Keratinocyte (primary cell): ENCODE measurements around the gene ADAM19. TPM values are rescaled to one million over a fixed set of nuclear protein-coding genes. Genes with fewer than 3 reads are reported as not detected.

Experiments
- DNase-seq: peaks from one replicate; pipeline ENCODE4 v3.0.0-alpha.2; 2011; ENCODE audit warnings: low read depth, missing footprints, low spot score
- FAIRE-seq: peaks from 2 replicates; lab custom pipeline; 2011; peaks lifted over from hg19 to GRCh38; lab: Jason Lieb, UNC
- H2AFZ ChIP-seq: 2 replicates; pipeline ENCODE4 v1.6.0; 2012; ENCODE audit warnings: low read length, control low read depth, inconsistent platforms; ENCODE audit not compliant: control insufficient read depth
- H3K27ac ChIP-seq: 2 replicates; pipeline ENCODE4 v1.5.1; 2011; ENCODE audit warnings: low read length; ENCODE audit not compliant: control insufficient read depth, insufficient read depth
- H3K27me3 ChIP-seq: 3 replicates; pipeline ENCODE4 v1.6.0; 2011; ENCODE audit warnings: low read length; ENCODE audit not compliant: control insufficient read depth, insufficient read depth; ENCODE audit errors: extremely low read depth
- H3K36me3 ChIP-seq, 2 experiments: 2 replicates in 1 of 2; 3 replicates in 1 of 2; pipeline ENCODE4 v1.5.1; 2011; ENCODE audit warnings: low read length in 2 of 2, mild to moderate bottlenecking in 1 of 2; ENCODE audit not compliant: control insufficient read depth in 2 of 2, insufficient read depth in 2 of 2; ENCODE audit errors: extremely low read depth in 1 of 2
- H3K4me1 ChIP-seq: 3 replicates; pipeline ENCODE4 v1.5.1; 2011; ENCODE audit warnings: low read length; ENCODE audit not compliant: control insufficient read depth, insufficient read depth; ENCODE audit errors: extremely low read depth
- H3K4me2 ChIP-seq: 3 replicates; pipeline ENCODE4 v1.6.0; 2011; ENCODE audit warnings: low read depth, low read length; ENCODE audit not compliant: control insufficient read depth, insufficient read depth; ENCODE audit errors: extremely low read depth
- H3K4me3 ChIP-seq, 3 experiments: fragments of 200-600 bp in 1 of 3; sonication (generic) in 1 of 3; 2 replicates in 2 of 3; 3 replicates in 1 of 3; pipeline ENCODE4 v1.5.1; 2011 to 2016; ENCODE audit warnings: low read length in 3 of 3, mild to moderate bottlenecking in 3 of 3, control low read depth in 2 of 3, inconsistent platforms in 1 of 3, low read depth in 1 of 3, mixed read lengths in 1 of 3, mixed run types in 1 of 3, moderate library complexity in 1 of 3; ENCODE audit not compliant: control insufficient read depth in 2 of 3, insufficient read depth in 2 of 3; ENCODE audit errors: extremely low read depth in 1 of 3
- H3K79me2 ChIP-seq: 2 replicates; pipeline ENCODE4 v1.6.0; 2012; ENCODE audit warnings: low read length; ENCODE audit not compliant: control insufficient read depth, insufficient read depth
- H3K9ac ChIP-seq: 3 replicates; pipeline ENCODE4 v1.6.0; 2011; ENCODE audit warnings: low read length; ENCODE audit not compliant: control insufficient read depth, insufficient read depth; ENCODE audit errors: extremely low read depth
- H3K9me1 ChIP-seq: 3 replicates; pipeline ENCODE4 v1.6.0; 2011; ENCODE audit warnings: low read length; ENCODE audit not compliant: control insufficient read depth, insufficient read depth; ENCODE audit errors: extremely low read depth
- H3K9me3 ChIP-seq: 2 replicates; pipeline ENCODE4 v1.5.1; 2012; ENCODE audit warnings: low read depth, low read length; ENCODE audit not compliant: control insufficient read depth
- H4K20me1 ChIP-seq: 3 replicates; pipeline ENCODE4 v1.6.0; 2011; ENCODE audit warnings: low read length; ENCODE audit not compliant: control insufficient read depth, insufficient read depth; ENCODE audit errors: extremely low read depth
- EZH2 ChIP-seq: IDR thresholded peaks from one replicate; pipeline ENCODE4 v1.6.1; 2012; ENCODE audit warnings: inconsistent platforms, mild to moderate bottlenecking, low read length, moderate library complexity
- dilution Hi-C: fragments of 300-500 bp; cut with MboI; formaldehyde crosslinking; loops from one replicate; pipeline ENCODE4 v1.7.0; 2020; ENCODE audit warnings: low sequenced_read_pairs; ENCODE audit not compliant: extremely low pct_ligation_motif_present
- polyA plus RNA-seq, 5 experiments: library from polyadenylated mRNA; depleted of rRNA in 3 of 5; stranded (reverse) in 3 of 5; stranded (forward) in 1 of 5; unstranded in 1 of 5; fragments of >200 nt; gene quantifications; 1 replicate in 1 of 5; 2 replicates in 3 of 5; 3 replicates in 1 of 5; pipeline versions ENCODE4 v1.2.1 to v1.2.3, GENCODE V29; 2011 to 2012; ENCODE audit warnings: missing spikeins in 2 of 5, low read depth in 1 of 5, low replicate concordance in 1 of 5
- TF ChIP-seq, protein P1 (sequence below), 3 experiments: IDR thresholded peaks in 1 of 3; conservative IDR thresholded peaks in 1 of 3; optimal IDR thresholded peaks in 1 of 3; 2 replicates in 2 of 3; 3 replicates in 1 of 3; pipeline versions ENCODE3 to v1.5.1; 2011; ENCODE audit warnings: low read length in 3 of 3, mild to moderate bottlenecking in 3 of 3, moderate library complexity in 2 of 3, control low read depth in 1 of 3, inconsistent platforms in 1 of 3; ENCODE audit not compliant: insufficient read depth in 2 of 3; ENCODE audit errors: extremely low read depth in 1 of 3

The ADAM19 gene
- polyA plus RNA-seq, 1 donor (not counting 4 experiments of a cell fraction or from before 2014, with no cell fraction given), result 22.7 TPM

DNA sequence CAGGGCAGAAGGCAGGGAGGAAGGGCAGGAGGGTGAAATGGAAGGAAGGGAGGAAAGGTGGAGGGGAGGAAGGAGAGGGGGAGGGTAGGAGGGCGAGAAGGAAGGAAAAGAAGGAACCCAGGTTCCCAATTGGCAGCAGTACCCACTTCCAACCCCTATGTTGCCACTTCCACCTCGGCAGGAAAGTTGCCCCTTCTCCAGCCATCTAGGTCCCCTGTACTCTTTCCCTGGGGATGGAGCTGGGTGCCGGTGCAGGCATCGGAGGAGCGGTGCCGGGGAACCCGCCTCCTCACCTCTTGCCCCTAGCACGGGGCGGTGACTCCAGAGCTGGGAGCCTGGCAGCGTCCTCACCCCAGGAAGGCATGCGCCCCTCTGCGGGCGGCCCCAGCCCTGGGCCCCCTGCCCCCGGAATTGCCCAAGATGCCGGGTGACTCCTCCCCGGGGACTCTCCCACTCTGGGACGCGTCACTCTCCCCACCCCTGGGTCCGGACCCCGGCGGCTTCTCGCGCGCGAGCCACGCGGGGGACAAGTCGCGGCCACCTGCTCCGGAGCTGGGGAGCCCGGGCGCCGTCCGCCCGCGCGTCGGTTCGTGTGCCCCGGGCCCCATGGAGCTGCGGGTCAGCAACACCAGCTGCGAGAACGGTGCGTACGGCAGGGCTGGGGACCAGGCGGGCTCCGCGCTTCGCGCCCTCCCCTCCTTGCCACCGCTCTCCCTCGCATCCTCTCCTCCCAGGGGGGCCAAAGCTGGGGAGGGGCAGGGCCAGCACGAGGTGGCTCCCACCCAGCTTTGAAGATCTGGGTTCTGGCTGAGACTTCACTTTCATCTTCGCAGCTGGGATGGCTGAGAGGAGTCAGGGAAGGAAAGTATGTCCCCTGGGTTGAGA, 115.6 kb downstream of the ADAM19 start, which contains the start of gene NIPAL4:
Gene NIPAL4 (plus strand): TSS at position 499 of the 885 bp plus-strand sequence. CDS start 108 bp downstream, at position 607.
- Histone ChIP-seq H3K9ac (peak within 1 kb of the TSS; percentile 81), H3K27me3 (no peaks in the 10 kb centered on the region), H3K36me3 (peaks cover 0 to 16% of the 10 kb centered on the region in 2 experiments), H3K79me2 (no peaks in the 10 kb centered on the region), H3K4me2 (peak within 1 kb of the TSS; percentile 97), H3K4me3 (peak within 1 kb of the TSS; percentile 59 to 80 (median 80)), H3K9me3 (no peaks in the 10 kb centered on the region), H3K9me1 (no peaks in the 10 kb centered on the region), H3K4me1 (peaks cover 40% of the 10 kb centered on the region), H4K20me1 (no peaks in the 10 kb centered on the region), H2AFZ (peak within 1 kb of the TSS; percentile 82), H3K27ac (peak within 1 kb of the TSS; percentile 98)
- dilution Hi-C loops, result no loop called here
- TF ChIP-seq, protein P1, sequence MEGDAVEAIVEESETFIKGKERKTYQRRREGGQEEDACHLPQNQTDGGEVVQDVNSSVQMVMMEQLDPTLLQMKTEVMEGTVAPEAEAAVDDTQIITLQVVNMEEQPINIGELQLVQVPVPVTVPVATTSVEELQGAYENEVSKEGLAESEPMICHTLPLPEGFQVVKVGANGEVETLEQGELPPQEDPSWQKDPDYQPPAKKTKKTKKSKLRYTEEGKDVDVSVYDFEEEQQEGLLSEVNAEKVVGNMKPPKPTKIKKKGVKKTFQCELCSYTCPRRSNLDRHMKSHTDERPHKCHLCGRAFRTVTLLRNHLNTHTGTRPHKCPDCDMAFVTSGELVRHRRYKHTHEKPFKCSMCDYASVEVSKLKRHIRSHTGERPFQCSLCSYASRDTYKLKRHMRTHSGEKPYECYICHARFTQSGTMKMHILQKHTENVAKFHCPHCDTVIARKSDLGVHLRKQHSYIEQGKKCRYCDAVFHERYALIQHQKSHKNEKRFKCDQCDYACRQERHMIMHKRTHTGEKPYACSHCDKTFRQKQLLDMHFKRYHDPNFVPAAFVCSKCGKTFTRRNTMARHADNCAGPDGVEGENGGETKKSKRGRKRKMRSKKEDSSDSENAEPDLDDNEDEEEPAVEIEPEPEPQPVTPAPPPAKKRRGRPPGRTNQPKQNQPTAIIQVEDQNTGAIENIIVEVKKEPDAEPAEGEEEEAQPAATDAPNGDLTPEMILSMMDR (optimal IDR thresholded peaks at IDR 0.05 in 1 of 3, IDR thresholded peaks at IDR 0.05 in 1 of 3, conservative IDR thresholded peaks at IDR 0.05 in 1 of 3; ENCODE audit: extremely low read depth in 1 of 3, insufficient read depth in 2 of 3, low read length in 3 of 3), result no peak
- TF ChIP-seq EZH2, result no peak
- DNase-seq (no peak), FAIRE-seq (no peak)

DNA sequence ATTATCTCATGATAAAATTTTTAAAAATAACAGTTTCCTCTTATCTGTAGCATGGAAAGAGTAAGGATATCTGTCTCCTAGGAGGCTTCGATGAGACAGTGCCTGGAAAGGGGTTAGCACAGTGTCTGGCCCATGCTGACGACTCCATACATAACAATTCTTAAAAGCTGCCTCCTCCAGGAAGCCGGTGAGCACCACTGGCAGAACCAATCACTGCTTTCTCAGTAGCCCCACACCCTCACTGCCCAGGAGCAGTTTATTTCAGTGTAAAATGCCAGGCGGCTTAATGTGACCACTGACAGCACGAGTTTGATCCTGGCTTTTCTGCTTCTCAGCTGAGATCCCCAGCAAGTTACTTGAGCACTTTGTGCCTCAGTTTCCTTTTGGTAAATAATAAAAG, 116.7 kb downstream of the ADAM19 start:
- Histone ChIP-seq H3K4me1 (peaks cover 32% of the 10 kb centered on the region), H3K4me3 (no peak overlapping the region), H3K36me3 (peaks cover 0 to 9% of the 10 kb centered on the region in 2 experiments), H3K27ac (no peak overlapping the region), H3K9ac (no peak overlapping the region), H3K27me3 (no peaks in the 10 kb centered on the region), H2AFZ (no peak overlapping the region), H4K20me1 (no peaks in the 10 kb centered on the region), H3K9me3 (no peaks in the 10 kb centered on the region), H3K4me2 (no peak overlapping the region), H3K9me1 (no peaks in the 10 kb centered on the region), H3K79me2 (no peaks in the 10 kb centered on the region)
- dilution Hi-C loops, result no loop called here
- FAIRE-seq, result no peak
- no peak for TF ChIP-seq EZH2
- TF ChIP-seq, protein P1 (optimal IDR thresholded peaks at IDR 0.05 in 1 of 3, IDR thresholded peaks at IDR 0.05 in 1 of 3, conservative IDR thresholded peaks at IDR 0.05 in 1 of 3; ENCODE audit: extremely low read depth in 1 of 3, insufficient read depth in 2 of 3, low read length in 3 of 3), result no peak
- no peak for DNase-seq
